Retinal pigment epithelial cell (primary cell): ENCODE measurements around the gene RSPH9.

Experiments used
- DNase-seq: peaks from one replicate; pipeline ENCODE4 v3.0.0-alpha.2; 2010; ENCODE audit warnings: low read depth
- H3K4me3 ChIP-seq: 2 replicates; pipeline ENCODE4 v1.5.1; 2011; ENCODE audit warnings: mild to moderate bottlenecking, low read length, control low read depth, moderate library complexity
- TF ChIP-seq, protein P1 (sequence below): conservative IDR thresholded peaks from 2 replicates; pipeline ENCODE4 v1.5.1; 2011; ENCODE audit warnings: low read depth, low read length, control low read depth, inconsistent platforms

Gene RSPH9

DNA sequence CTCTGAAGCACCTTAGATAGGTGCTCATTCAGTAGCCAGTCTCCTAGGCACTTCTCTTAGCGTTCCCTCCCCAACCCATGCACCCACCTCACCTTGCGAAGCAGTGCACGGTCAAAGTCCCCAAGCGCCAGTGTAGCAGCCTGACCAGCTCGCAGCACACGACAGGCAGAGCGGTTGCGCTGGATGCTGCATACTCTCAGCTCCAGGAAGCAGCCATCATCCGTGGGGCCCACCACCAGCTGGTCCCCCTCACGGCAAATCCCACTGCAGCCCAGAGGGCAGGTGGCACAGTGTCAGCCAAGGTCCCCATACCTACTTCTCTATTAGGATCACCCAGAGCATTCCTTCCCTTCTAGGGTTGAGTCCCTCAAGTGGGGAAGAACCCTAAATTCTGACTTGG lies 22.3 kb upstream of the RSPH9 start:
- no peak for DNase-seq
- no peak overlapping the region for H3K4me3 ChIP-seq
- TF ChIP-seq, protein P1, sequence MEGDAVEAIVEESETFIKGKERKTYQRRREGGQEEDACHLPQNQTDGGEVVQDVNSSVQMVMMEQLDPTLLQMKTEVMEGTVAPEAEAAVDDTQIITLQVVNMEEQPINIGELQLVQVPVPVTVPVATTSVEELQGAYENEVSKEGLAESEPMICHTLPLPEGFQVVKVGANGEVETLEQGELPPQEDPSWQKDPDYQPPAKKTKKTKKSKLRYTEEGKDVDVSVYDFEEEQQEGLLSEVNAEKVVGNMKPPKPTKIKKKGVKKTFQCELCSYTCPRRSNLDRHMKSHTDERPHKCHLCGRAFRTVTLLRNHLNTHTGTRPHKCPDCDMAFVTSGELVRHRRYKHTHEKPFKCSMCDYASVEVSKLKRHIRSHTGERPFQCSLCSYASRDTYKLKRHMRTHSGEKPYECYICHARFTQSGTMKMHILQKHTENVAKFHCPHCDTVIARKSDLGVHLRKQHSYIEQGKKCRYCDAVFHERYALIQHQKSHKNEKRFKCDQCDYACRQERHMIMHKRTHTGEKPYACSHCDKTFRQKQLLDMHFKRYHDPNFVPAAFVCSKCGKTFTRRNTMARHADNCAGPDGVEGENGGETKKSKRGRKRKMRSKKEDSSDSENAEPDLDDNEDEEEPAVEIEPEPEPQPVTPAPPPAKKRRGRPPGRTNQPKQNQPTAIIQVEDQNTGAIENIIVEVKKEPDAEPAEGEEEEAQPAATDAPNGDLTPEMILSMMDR, result no peak

DNA sequence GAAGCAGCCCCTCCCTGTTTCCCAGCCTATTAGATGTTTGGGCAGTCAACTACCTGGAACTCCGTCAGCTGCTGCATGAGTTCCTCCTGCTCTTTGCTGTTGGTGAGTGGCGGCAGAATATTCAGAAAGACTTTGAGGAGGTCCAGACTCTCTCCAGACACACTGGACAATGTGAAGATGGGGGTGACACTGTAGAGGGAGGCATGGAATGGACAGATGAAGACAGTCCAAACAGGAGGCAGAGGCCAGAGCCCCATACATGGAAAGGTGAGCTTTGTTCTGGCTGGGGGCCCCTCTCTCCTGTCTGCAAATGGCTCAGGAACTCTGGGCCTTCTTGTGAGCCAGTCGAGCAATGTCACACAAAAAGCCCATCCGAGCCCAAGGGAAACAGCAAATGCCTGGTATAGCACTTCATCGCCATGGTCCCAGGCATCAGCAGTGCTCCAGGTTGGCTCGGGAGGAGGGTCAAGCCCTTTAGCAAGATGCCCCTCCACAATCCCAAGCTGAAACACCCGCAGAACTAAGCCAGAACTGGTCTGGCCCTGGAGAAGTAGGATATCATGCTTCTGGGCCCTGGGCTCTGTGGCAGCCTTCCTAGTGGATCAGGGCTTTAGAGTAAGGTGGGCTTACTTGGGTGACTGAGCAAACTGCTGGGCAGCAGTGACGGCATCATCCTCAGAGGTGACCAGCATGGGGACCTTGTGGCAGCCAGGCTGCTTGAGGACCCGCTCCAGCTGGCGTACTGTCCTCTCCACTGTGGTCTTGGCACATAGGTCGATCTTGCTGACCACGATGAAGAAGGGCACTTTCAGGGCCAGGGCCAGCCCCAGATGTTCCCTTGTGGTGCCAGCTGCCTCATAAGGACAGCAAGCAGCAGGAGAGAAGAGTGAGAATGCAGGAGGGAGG lies 20.7 kb upstream of the RSPH9 start:
- TF ChIP-seq, protein P1, result no peak
- DNase-seq, result no peak
- H3K4me3 ChIP-seq, result no peak overlapping the region

DNA sequence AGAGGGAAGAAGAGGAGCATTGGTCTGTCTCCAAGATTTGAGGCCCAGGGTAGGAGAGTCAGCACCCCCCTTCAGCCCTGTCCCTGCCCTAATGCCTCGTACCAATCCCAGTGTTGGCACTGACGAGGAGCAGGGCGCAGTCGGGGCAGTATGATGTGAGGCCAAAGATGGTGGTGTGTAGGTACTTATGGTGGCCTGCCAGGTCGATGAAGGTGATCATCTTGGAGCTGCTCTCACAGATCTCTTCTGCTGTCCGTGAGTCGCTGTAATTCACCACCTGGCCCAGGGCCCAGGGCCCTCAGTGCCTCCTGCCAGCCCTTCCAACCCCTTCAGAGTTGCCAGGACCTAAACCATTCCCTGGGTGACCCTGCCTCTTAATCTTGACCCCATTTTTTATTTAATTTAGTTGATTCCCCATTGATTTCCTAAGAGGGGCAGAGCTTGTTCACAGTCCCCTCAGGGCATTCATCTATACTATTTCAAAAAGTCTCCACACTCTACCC lies 20.0 kb upstream of the RSPH9 start:
- DNase-seq, result no peak
- H3K4me3 ChIP-seq, result no peak overlapping the region
- TF ChIP-seq, protein P1, result no peak

DNA sequence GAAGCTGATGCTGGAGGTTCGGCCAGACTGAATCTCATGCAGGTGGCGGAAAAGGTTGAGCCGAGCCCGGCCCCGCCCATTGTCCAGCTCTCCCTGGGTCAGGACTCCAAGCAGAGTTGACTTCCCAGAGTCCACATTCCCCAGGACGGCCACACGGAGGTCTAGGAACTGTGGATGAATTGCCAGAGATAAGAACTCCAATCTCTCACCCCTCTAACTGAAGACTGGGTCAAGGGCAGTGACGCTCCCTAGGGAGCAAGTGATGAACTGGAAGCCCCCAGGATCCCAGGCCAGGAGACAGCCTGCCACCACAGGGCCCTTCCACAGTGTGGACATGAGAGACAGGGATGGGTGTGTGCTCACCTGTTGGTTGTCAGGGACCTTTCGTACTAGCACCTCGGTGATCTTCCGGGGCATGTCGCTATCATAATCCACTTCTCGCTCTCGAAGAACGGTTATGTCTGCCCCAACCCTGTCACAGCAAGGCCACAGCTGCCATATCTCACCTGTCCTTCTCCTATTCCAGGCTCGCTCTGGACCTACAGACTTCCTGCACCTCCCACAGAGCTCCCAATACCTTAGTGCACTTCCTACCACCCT lies 19.3 kb upstream of the RSPH9 start:
- TF ChIP-seq, protein P1, result no peak
- no peak for DNase-seq
- H3K4me3 ChIP-seq, result no peak overlapping the region

DNA sequence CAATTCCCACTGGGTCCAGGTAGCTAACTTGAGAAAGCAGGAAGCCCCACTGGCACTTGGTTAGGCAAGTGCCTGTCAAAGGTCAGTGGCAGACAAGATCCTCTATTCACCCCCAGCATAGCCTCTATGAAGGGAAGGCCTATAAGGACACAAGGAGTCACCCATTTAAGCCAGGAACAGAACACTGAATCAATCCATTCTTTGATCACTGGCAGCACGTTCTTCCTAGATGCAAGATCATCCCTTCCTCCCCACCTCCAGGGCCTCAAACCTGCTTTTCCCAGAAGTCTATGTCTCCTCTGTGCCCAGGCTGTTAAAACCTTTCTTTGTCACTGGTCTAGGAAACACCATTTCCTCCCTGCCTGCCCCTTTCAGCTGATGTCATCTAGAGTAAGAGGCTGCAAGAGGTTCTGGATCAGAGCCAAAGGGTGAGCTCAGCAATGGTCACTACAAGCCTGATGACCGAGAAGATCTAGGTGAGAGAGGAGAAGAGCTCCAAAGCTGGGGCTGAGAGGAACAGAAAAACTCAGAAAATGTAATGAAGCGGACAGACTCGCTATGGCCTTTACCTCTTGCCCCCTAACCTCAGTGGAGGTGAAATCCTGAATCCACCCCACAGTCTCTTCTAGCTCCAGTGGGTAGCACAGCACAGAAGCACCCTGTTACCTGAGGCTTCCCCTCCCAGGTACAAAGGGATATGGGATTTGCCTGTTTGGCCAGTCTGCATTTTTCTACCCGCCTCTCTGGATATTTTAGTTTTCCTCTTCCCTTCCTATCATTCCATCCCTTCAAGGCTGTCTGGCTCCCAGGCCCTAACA lies 17.6 kb upstream of the RSPH9 start:
- TF ChIP-seq, protein P1, result no peak
- H3K4me3 ChIP-seq, result peak overlapping the region; percentile 23
- DNase-seq, result peak; percentile 77

DNA sequence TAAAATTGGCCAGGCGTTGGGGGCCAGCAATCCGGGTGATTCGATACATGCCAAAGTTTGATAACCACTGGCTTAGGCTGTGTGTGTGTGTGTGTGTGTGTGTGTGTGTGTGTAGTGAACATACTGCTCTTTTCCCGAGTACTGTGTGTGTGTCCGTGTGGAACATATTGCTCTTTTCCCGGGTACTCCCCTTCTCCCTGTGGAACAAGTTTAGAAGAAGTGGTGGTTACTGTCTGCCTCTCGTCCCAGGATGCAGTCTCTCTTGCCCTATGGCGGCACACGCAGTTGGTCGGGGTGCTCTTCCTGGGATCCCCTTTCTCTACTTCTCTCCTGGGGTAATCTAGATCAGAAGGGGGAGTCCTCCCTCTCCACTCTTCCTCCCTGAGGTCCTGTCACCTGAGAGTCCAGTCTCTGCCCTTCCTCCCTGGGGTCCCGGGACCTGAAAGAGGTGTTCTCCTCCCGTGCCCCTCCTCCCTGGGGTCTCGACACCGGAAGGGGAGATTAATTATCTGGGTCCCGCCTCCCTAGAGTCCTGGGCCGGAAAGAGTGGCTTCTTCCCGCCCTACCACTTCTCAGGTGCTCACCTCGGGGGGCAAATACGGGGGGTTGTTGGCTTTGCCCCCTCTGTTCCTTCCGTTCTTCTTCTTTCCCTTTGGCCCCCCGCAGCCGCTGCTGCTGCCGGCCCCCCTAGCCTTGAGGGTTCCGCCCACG lies 16.3 kb upstream of the RSPH9 start:
- H3K4me3 ChIP-seq, result peak overlapping the region; percentile 95
- TF ChIP-seq, protein P1, result no peak
- no peak for DNase-seq
